Superior temporal gyrus (tissue), 1 donor: ENCODE results near the gene MMS19.
"Not testable (repeated sequence)": the region's sequence is repeated elsewhere in the genome, so short reads cannot be mapped to it uniquely, and the experiment has no call there.

Experiments used
- DNase-seq: peaks from one replicate; pipeline ENCODE4 v3.0.0-alpha.2; 2016; ENCODE audit errors: extremely low spot score

Gene MMS19

GRCh38 chr10:97502916-97503315 lies 4.7 kb upstream of the MMS19 start:
- no peak for DNase-seq

GRCh38 chr10:97500297-97500575 lies 2.0 kb upstream of the MMS19 start:
- no peak for DNase-seq

- DNase-seq: peak; percentile 47
Observed at GRCh38 chr10:97499561-97500296, 1.5 kb upstream of the MMS19 start.

- DNase-seq: no peak
Observed at GRCh38 chr10:97498841-97499560, 779 bp upstream of the MMS19 start, which contains the start of gene UBTD1. Gene UBTD1 (plus strand): TSS chr10:97498924. CDS start chr10:97499204, 280 bp downstream.

DNA sequence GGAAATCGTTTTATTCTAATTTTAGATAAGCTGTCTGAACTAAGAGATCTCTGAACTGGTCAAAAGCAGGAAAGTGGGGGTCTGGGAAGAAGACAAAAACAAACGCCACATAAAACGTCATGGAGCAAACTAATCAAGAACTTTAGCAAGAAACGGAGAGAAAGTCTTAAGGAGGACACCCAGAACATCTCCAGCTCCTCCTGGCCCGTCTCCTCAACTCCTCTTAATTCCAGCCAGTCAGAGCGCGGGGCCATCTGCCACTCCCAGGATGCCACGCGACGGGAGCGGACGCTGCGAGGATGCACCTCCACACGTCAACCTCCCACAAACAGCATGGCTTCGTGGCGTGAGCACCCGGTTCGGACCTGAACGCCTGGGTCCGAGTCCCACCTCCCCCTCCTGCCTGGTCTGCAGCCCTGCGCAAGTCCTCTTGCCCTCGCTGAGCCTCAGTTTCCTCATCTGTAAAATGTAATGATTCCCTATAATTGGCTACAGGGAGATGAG lies 598 bp downstream of the MMS19 start:
- peak; percentile 77 for DNase-seq

DNA sequence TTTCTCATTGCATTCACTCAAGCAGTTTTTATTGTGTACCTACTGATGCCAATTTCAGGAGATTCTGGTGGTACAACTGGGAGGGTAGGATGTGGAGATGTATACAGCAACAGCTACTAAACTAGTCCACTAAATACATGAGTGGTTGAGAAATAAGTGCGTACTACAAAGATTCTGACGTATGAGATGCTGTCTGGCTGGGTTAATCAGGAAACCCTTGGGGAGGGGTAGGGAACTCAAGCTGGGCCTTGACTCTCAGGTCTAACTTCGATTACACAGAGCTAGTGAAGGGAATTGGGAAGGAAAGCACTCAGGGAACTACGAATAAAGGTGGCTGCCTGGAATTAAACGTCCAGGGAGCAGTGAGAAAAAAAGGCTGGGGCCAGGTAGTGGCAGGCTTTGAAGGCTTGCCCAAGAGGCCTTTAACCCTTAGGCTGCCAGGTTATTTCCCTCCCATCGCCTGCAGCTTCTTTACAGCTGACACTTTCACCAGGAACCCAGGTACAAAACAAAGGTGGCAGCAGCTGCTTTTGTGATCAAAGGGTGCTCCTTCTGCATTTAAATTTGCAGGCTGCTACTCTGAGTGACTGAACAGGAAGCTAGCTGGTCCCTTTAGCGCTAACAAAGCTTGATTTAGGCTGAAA lies 3.2 kb downstream of the MMS19 start:
- peak; percentile 43 for DNase-seq

DNA sequence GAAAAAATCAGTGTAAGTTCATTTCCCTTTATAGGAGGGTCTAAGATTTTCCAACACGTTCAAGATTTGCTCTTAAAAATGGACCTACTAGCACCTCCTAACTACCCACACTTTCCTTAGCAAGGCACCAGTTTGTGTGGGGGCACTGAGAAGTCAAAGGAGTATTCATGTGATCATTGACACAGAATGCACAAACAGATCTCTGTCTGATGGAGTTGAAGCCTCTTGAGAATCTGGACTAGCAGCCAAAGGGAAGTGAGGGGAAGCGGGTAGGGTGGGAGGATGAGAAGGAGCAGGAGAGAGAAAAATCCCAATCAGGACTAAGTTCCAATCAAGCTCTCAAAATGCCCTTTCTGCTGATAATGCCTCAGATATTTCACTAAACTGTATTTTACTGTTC lies 4.1 kb downstream of the MMS19 start:
- DNase-seq: peak; percentile 83

- DNase-seq: peak; percentile 76
Observed at GRCh38 chr10:97490592-97490991, 7.6 kb downstream of the MMS19 start.

GRCh38 chr10:97485647-97486281 lies 12.5 kb downstream of the MMS19 start:
- no peak for DNase-seq

GRCh38 chr10:97483921-97484320 lies 14.3 kb downstream of the MMS19 start:
- DNase-seq: no peak

DNA sequence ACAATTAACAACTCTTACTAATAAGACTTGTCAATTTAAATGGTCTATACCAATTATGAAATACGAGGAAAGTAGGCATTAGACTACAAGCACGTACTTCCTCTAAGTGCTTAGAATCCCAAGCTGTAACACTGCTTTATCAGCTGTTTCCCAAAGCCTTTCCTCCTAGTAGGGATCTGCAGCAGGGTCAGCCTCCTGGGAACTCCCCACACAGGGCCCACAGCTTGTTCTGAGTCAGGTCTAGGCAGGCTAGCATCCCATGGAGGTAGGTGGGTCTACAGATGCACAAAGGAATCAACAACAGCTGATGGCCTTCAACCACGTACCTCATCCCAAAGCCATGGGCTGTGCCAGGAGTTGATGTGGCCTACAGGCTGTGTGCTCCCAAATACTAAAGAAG lies 14.7 kb downstream of the MMS19 start:
- DNase-seq: no peak

DNA sequence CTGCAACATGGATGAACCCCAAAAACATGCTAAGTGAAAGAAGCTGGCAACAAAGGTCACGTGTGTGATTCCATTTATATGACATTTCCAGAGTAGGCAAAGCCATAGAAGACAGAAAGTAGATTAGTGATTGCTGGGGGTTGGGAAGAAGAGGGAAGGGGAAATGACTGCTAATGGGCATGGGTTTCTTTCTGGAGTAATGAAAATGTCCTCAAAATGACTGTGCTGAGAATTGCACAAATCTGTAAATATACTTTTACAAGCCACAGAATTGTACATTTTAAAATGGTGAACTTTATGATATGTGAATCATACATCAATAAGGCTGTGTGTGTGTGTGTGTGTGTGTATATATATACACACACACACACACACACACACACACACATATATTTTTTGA lies 15.8 kb downstream of the MMS19 start:
- no peak for DNase-seq

DNA sequence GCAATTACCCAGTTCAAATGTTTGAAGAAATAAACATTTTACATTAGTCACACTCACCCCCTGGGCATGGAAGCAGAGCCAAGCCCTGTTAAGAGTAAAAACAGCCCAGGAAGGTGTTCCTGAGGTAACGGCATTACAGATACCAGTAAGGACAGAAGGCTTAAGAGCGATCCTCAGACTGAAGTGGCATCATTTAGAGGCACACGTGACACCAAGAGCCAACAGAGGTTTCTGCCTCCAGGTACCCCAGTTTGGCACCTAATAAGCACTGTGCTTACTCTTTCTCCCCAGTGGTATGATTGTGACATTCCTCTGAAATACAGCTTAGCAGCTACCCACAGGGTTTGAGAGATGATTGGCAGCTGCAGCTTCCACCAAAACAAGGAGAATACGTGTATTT lies 17.2 kb downstream of the MMS19 start:
- DNase-seq: no peak

DNA sequence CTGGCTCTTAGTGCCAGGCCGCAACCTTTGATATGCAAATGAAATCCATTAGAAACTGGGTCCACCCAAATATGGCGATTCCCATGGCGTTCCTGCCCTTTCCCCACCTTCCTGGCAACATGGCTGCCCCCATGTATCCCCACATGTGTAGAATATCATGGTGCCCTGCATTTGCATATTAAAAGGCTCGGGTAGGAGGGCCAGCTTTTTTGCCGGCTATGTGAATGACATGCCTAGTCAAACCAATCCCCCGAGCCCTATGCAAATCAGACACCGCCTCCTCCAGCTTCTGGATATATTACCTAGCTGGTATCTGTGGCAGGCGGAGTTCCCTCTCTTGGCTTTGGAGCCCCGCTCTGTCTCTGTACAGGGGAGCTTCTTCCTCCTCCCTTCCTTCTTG lies 18.3 kb downstream of the MMS19 start:
- DNase-seq: no peak

GRCh38 chr10:97479410-97479809 lies 18.8 kb downstream of the MMS19 start:
- DNase-seq: not testable (repeated sequence)

DNA sequence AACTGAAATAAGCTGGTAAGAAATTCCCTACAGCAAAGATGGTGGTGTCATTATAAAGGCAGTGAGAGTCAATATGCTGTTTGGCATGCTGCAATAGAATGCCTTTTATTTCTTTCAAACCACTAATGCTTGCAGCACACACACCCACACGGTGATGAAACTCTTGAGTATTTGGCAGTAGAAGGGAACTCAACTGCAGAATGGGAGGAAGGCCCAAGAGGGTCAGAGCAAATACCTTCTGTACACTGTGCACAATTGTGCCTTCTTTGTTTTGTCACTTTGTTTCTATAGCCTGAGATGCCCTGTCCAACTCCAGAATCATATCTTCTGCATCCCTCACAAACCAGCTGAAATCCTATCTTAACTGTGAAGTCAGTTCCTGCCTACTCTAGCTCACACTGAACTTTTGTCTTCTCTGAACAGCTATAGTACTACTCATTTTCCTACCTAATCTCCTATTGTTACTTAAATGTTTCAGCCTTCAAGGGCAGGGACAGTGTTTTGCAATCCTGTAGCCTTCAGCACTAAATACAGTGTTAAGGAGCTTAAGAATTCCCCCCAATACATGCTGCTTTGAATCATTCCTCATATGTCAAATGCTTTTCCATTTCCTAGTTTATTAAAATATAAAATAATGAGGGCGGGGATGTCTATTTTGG lies 22.2 kb downstream of the MMS19 start:
- DNase-seq: peak; percentile 34

GRCh38 chr10:97474918-97475317 lies 23.3 kb downstream of the MMS19 start:
- DNase-seq: no peak

GRCh38 chr10:97468781-97469180 lies 29.4 kb downstream of the MMS19 start:
- not testable (repeated sequence) for DNase-seq

DNA sequence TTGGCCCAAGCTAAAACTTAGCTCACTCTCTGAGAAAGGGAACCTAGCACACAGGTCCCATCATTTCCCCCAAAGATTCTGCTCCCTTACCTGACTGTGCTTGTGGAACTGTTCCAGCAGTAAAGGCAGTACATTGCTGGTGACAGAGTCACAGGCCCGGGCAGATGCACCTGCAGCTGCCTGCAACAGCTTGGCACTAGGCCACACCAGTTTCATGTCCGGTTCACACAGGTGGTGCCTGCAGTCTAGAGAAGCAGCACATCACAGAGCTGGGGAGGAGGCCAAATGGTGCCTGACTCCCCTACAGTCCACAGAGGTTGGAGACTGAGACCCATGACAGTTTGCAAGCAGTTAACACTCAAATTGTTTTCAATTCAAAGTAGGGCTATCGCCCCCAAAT lies 30.1 kb downstream of the MMS19 start:
- DNase-seq: no peak

GRCh38 chr10:97466755-97467154 lies 31.5 kb downstream of the MMS19 start:
- DNase-seq: no peak

DNA sequence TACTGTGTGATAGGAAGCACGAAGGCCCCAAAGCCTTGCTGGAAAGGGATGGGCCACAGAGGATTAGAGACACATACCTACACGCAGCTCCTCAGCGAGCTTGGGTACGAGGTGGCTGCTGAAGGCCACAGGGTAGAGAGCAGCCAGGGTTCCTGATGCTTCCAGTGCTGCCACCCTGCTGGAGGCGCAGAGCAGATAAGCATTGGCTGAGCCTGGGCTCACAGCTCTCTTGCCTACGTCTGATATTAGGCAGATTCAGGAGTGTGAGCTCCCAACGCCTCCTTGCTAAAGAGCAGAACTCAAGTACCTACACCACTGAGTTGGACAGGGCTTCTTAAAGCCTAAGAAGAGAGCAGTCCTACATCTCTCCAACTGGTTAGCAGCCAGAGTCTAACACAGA lies 32.2 kb downstream of the MMS19 start:
- no peak for DNase-seq

- no peak for DNase-seq
Observed at GRCh38 chr10:97464226-97464625, 34.0 kb downstream of the MMS19 start.
